A549 (cell line): ENCODE measurements around the gene PDK2.

Source experiments
- BHLHE40 ChIP-seq: IDR thresholded peaks from 2 replicates; pipeline ENCODE4 v1.6.1; 2012; ENCODE audit warnings: low read depth, low read length, inconsistent platforms
- CEBPB ChIP-seq, 2 experiments: fragments of >200 bp in 1 of 2; sonication (Bioruptor Twin) in 1 of 2; formaldehyde crosslinking in 1 of 2; IDR thresholded peaks; 2 replicates each; pipeline ENCODE4 v1.6.1; 2012 to 2016
- CTCF ChIP-seq: fragments of >200 bp; sonication (Bioruptor Twin); formaldehyde crosslinking; IDR thresholded peaks from 3 replicates; pipeline ENCODE4 v1.5.1; 2016
- EHF ChIP-seq: fragments of 250-450 bp; sonication (Bioruptor Pico); IDR thresholded peaks from 2 replicates; pipeline ENCODE4 v1.5.0; 2020; ENCODE audit warnings: mild to moderate bottlenecking
- EP300 ChIP-seq, 2 experiments: fragments of >200 bp; sonication (Bioruptor Twin); formaldehyde crosslinking; IDR thresholded peaks; 2 replicates in 1 of 2; 3 replicates in 1 of 2; pipeline ENCODE4 v1.6.1; 2016 to 2017
- HOXA7 ChIP-seq: fragments of 250-450 bp; sonication (Bioruptor Pico); IDR thresholded peaks from 2 replicates; pipeline ENCODE4 v1.5.0; 2020; ENCODE audit warnings: mild to moderate bottlenecking, moderate library complexity
- MAX ChIP-seq: IDR thresholded peaks from 2 replicates; pipeline ENCODE4 v1.6.1; 2012
- POLR2A ChIP-seq: IDR thresholded peaks from 2 replicates; pipeline ENCODE4 v1.6.1; 2012; ENCODE audit warnings: mild to moderate bottlenecking, low read length
- RARB ChIP-seq: fragments of 250-450 bp; sonication (Bioruptor Pico); IDR thresholded peaks from 2 replicates; pipeline ENCODE4 v1.8.0; 2021; ENCODE audit warnings: mild to moderate bottlenecking, moderate library complexity
- RNF2 ChIP-seq: fragments of 200-600 bp; sonication (generic); IDR thresholded peaks from 2 replicates; pipeline ENCODE4 v1.6.1; 2016; ENCODE audit warnings: low read depth, mild to moderate bottlenecking, antibody characterized with exemption, moderate library complexity, borderline replicate concordance

- TF ChIP-seq POLR2A (no peak), CEBPB (IDR thresholded peaks at IDR 0.05) (no peak), RNF2 (no peak), RARB (no peak), CTCF (no peak), MAX (no peak), EHF (CRISPR knock-in tag) (no peak), EP300 (IDR thresholded peaks at IDR 0.05) (no peak), BHLHE40 (no peak), HOXA7 (CRISPR knock-in tag) (no peak)
Measured at GRCh38 chr17:50118828-50119218, 23.7 kb downstream of the PDK2 start.
